ENCODE results near the gene MSGN1.

Gene MSGN1

GRCh38 chr2:17798338-17798737 is 17.9 kb upstream of the MSGN1 start:
- Mint-ChIP-seq H3K36me3 (ENCODE audit: low read depth) (no peaks in the 10 kb centered on the region), H3K9me3 (no peaks in the 10 kb centered on the region), H3K27ac (no peak overlapping the region), H3K27me3 (peaks cover 42% of the 10 kb centered on the region), H3K4me1 (ENCODE audit: low read depth) (no peaks in the 10 kb centered on the region), H3K4me3 (no peak overlapping the region)
- no peak for DNase-seq

GRCh38 chr2:17799301-17800120 is 16.7 kb upstream of the MSGN1 start:
- H3K4me3 Mint-ChIP-seq: no peak overlapping the region
- no peak overlapping the region for H3K27ac Mint-ChIP-seq
- peaks cover 42% of the 10 kb centered on the region for H3K27me3 Mint-ChIP-seq
- DNase-seq: no peak
- H3K9me3 Mint-ChIP-seq: no peaks in the 10 kb centered on the region
- H3K36me3 Mint-ChIP-seq (ENCODE audit: low read depth): no peaks in the 10 kb centered on the region
- no peaks in the 10 kb centered on the region for H3K4me1 Mint-ChIP-seq (ENCODE audit: low read depth)

- no peaks in the 10 kb centered on the region for H3K4me1 Mint-ChIP-seq (ENCODE audit: low read depth)
- no peak overlapping the region for H3K27ac Mint-ChIP-seq
- DNase-seq: no peak
- H3K9me3 Mint-ChIP-seq: no peaks in the 10 kb centered on the region
- H3K4me3 Mint-ChIP-seq: no peak overlapping the region
- H3K27me3 Mint-ChIP-seq: peaks cover 40% of the 10 kb centered on the region
- H3K36me3 Mint-ChIP-seq (ENCODE audit: low read depth): no peaks in the 10 kb centered on the region
These were observed 16.0 kb upstream of the MSGN1 start for GRCh38 chr2:17800219-17800618.

- H3K9me3 Mint-ChIP-seq: no peaks in the 10 kb centered on the region
- DNase-seq: no peak
- peaks cover 36% of the 10 kb centered on the region for H3K27me3 Mint-ChIP-seq
- no peaks in the 10 kb centered on the region for H3K4me1 Mint-ChIP-seq (ENCODE audit: low read depth)
- H3K27ac Mint-ChIP-seq: no peak overlapping the region
- H3K36me3 Mint-ChIP-seq (ENCODE audit: low read depth): no peaks in the 10 kb centered on the region
- H3K4me3 Mint-ChIP-seq: no peak overlapping the region
These were observed 15.4 kb upstream of the MSGN1 start for GRCh38 chr2:17800693-17801458.

GRCh38 chr2:17803497-17803896 is 12.8 kb upstream of the MSGN1 start:
- Mint-ChIP-seq H3K36me3 (ENCODE audit: low read depth) (no peaks in the 10 kb centered on the region), H3K4me1 (ENCODE audit: low read depth) (no peaks in the 10 kb centered on the region), H3K4me3 (no peak overlapping the region), H3K27me3 (peaks cover 26% of the 10 kb centered on the region), H3K9me3 (no peaks in the 10 kb centered on the region), H3K27ac (no peak overlapping the region)
- DNase-seq: no peak

GRCh38 chr2:17804358-17804757 is 11.9 kb upstream of the MSGN1 start:
- Mint-ChIP-seq H3K9me3 (no peaks in the 10 kb centered on the region), H3K4me3 (no peak overlapping the region), H3K27ac (no peak overlapping the region), H3K4me1 (ENCODE audit: low read depth) (no peaks in the 10 kb centered on the region), H3K36me3 (ENCODE audit: low read depth) (no peaks in the 10 kb centered on the region), H3K27me3 (peaks cover 20% of the 10 kb centered on the region)
- DNase-seq: no peak

- no peaks in the 10 kb centered on the region for H3K9me3 Mint-ChIP-seq
- no peaks in the 10 kb centered on the region for H3K4me1 Mint-ChIP-seq (ENCODE audit: low read depth)
- H3K27me3 Mint-ChIP-seq: peaks cover 18% of the 10 kb centered on the region
- no peak overlapping the region for H3K27ac Mint-ChIP-seq
- no peaks in the 10 kb centered on the region for H3K36me3 Mint-ChIP-seq (ENCODE audit: low read depth)
- no peak for DNase-seq
- H3K4me3 Mint-ChIP-seq: no peak overlapping the region
These were observed 11.1 kb upstream of the MSGN1 start for GRCh38 chr2:17805166-17805565.

- Mint-ChIP-seq H3K27ac (no peak overlapping the region), H3K4me1 (ENCODE audit: low read depth) (no peaks in the 10 kb centered on the region), H3K36me3 (ENCODE audit: low read depth) (no peaks in the 10 kb centered on the region), H3K9me3 (no peaks in the 10 kb centered on the region), H3K27me3 (peaks cover 18% of the 10 kb centered on the region), H3K4me3 (no peak overlapping the region)
- DNase-seq: no peak
These were observed 10.4 kb upstream of the MSGN1 start for GRCh38 chr2:17805717-17806363.

GRCh38 chr2:17813010-17813741 is 3.1 kb upstream of the MSGN1 start:
- no peak for DNase-seq
- Mint-ChIP-seq H3K9me3 (no peaks in the 10 kb centered on the region), H3K4me3 (no peak overlapping the region), H3K27me3 (peaks cover 21% of the 10 kb centered on the region), H3K36me3 (ENCODE audit: low read depth) (no peaks in the 10 kb centered on the region), H3K27ac (no peak overlapping the region), H3K4me1 (ENCODE audit: low read depth) (no peaks in the 10 kb centered on the region)

GRCh38 chr2:17813742-17814473 is 2.4 kb upstream of the MSGN1 start:
- Mint-ChIP-seq H3K27ac (no peak overlapping the region), H3K36me3 (ENCODE audit: low read depth) (no peaks in the 10 kb centered on the region), H3K4me1 (ENCODE audit: low read depth) (no peaks in the 10 kb centered on the region), H3K27me3 (peaks cover 21% of the 10 kb centered on the region), H3K4me3 (no peak overlapping the region), H3K9me3 (no peaks in the 10 kb centered on the region)
- no peak for DNase-seq

GRCh38 chr2:17814601-17815000 is 1.7 kb upstream of the MSGN1 start:
- H3K4me1 Mint-ChIP-seq (ENCODE audit: low read depth): no peaks in the 10 kb centered on the region
- H3K36me3 Mint-ChIP-seq (ENCODE audit: low read depth): no peaks in the 10 kb centered on the region
- no peak overlapping the region for H3K4me3 Mint-ChIP-seq
- no peak overlapping the region for H3K27ac Mint-ChIP-seq
- no peaks in the 10 kb centered on the region for H3K9me3 Mint-ChIP-seq
- no peak for DNase-seq
- H3K27me3 Mint-ChIP-seq: peaks cover 23% of the 10 kb centered on the region

GRCh38 chr2:17815468-17816184 is 634 bp upstream of the MSGN1 start:
- peaks cover 24% of the 10 kb centered on the region for H3K27me3 Mint-ChIP-seq
- H3K9me3 Mint-ChIP-seq: no peaks in the 10 kb centered on the region
- no peak for DNase-seq
- H3K36me3 Mint-ChIP-seq (ENCODE audit: low read depth): no peaks in the 10 kb centered on the region
- H3K4me1 Mint-ChIP-seq (ENCODE audit: low read depth): no peaks in the 10 kb centered on the region
- H3K4me3 Mint-ChIP-seq: no peak overlapping the region
- H3K27ac Mint-ChIP-seq: no peak overlapping the region

GRCh38 chr2:17818235-17818815 is 2.1 kb downstream of the MSGN1 start:
- Mint-ChIP-seq H3K27me3 (peaks cover 28% of the 10 kb centered on the region), H3K36me3 (ENCODE audit: low read depth) (no peaks in the 10 kb centered on the region), H3K4me3 (no peak overlapping the region), H3K27ac (no peak overlapping the region), H3K9me3 (no peaks in the 10 kb centered on the region), H3K4me1 (ENCODE audit: low read depth) (peaks cover 2% of the 10 kb centered on the region)
- DNase-seq: no peak

Measured in activated T-cell treated with anti-CD3 and anti-CD28 coated beads, Interleukin-2, amount 50 U/mL, for 24 hours (primary cell).